Suprapubic skin (tissue), 4 donors: Measurements from ENCODE around the gene ARHGAP18. TPM values are rescaled to one million over a fixed set of nuclear protein-coding genes. Genes with fewer than 3 reads are reported as not detected.

ENCODE experiments used
- DNase-seq, 2 donors: peaks; one replicate each; pipeline ENCODE4 v3.0.0-alpha.2; 2019; ENCODE audit warnings: low spot score in 2 of 2
- H3K27ac ChIP-seq: fragments of 200-600 bp; sonication (generic); one replicate; pipeline ENCODE4 v1.5.1; 2019
- H3K27me3 ChIP-seq: fragments of 200-600 bp; sonication (generic); one replicate; pipeline ENCODE4 v1.5.1; 2019
- H3K36me3 ChIP-seq: fragments of 200-600 bp; sonication (generic); one replicate; pipeline ENCODE4 v1.5.1; 2019
- H3K4me1 ChIP-seq: fragments of 200-600 bp; sonication (generic); one replicate; pipeline ENCODE4 v1.5.1; 2019
- H3K4me3 ChIP-seq: fragments of 200-600 bp; sonication (generic); one replicate; pipeline ENCODE4 v1.5.1; 2019; ENCODE audit warnings: mild to moderate bottlenecking
- H3K9me3 ChIP-seq: fragments of 200-600 bp; sonication (generic); one replicate; pipeline ENCODE4 v1.5.1; 2019
- CTCF ChIP-seq, 2 donors: fragments of 200-600 bp in 1 of 2; fragments of 450-650 bp in 1 of 2; sonication (generic) in 1 of 2; IDR thresholded peaks; one replicate each; pipeline ENCODE4 v1.5.1; 2016 to 2019; ENCODE audit warnings: antibody characterized with exemption in 2 of 2, mild to moderate bottlenecking in 1 of 2, moderate library complexity in 1 of 2
- EP300 ChIP-seq: sonication (generic); formaldehyde crosslinking; IDR thresholded peaks from one replicate; pipeline ENCODE4 v1.6.1; 2017; ENCODE audit warnings: antibody characterized with exemption
- POLR2A ChIP-seq, 2 donors: fragments of 450-650 bp; IDR thresholded peaks; one replicate each; pipeline ENCODE4 v1.6.1; 2017; ENCODE audit warnings: antibody characterized with exemption in 2 of 2, mild to moderate bottlenecking in 2 of 2, moderate library complexity in 2 of 2
- POLR2AphosphoS5 ChIP-seq, 3 donors: sonication (generic); formaldehyde crosslinking; IDR thresholded peaks; one replicate each; pipeline ENCODE4 v1.6.1; 2017; ENCODE audit warnings: antibody characterized with exemption in 3 of 3
- WGBS: methylation state at CpG from one replicate; pipeline ENCODE4 v1.1.5; 2018; 5-methylcytosine and 5-hydroxymethylcytosine counted together
- total RNA-seq, 4 donors: library from RNA; depleted of rRNA; stranded (reverse); fragments of >200 nt; gene quantifications; one replicate each; pipeline ENCODE4 v1.1.0, GENCODE V29; 2016

ARHGAP18 gene
- total RNA-seq, 4 donors from 2014 or later = 7.1 to 14.2 (median 11.0) TPM

GRCh38 chr6:129679275-129679674 lies 30.7 kb downstream of the ARHGAP18 start:
- no peak overlapping the region for H3K4me3 ChIP-seq
- no peaks in the 10 kb centered on the region for H3K36me3 ChIP-seq
- no peak for TF ChIP-seq POLR2A (IDR thresholded peaks at IDR 0.05)
- TF ChIP-seq EP300 = no peak
- no peak for TF ChIP-seq POLR2AphosphoS5 (IDR thresholded peaks at IDR 0.05)
- TF ChIP-seq CTCF (IDR thresholded peaks at IDR 0.05) = no peak
- no peaks in the 10 kb centered on the region for H3K9me3 ChIP-seq
- no peaks in the 10 kb centered on the region for H3K27me3 ChIP-seq
- H3K4me1 ChIP-seq = peaks cover 65% of the 10 kb centered on the region
- H3K27ac ChIP-seq = peak overlapping the region; percentile 73
- DNase-seq = no peak
- WGBS = 39% methylated on average over 3 of the region's 3 CpGs

GRCh38 chr6:129678463-129678862 lies 31.5 kb downstream of the ARHGAP18 start:
- peak overlapping the region; percentile 73 for H3K27ac ChIP-seq
- no peaks in the 10 kb centered on the region for H3K9me3 ChIP-seq
- no peak for DNase-seq
- H3K4me3 ChIP-seq = no peak overlapping the region
- no peaks in the 10 kb centered on the region for H3K27me3 ChIP-seq
- TF ChIP-seq CTCF (IDR thresholded peaks at IDR 0.05) (no peak), EP300 (no peak), POLR2A (IDR thresholded peaks at IDR 0.05) (no peak)
- peaks cover 62% of the 10 kb centered on the region for H3K4me1 ChIP-seq
- H3K36me3 ChIP-seq = no peaks in the 10 kb centered on the region
- WGBS = 38% methylated on average over 1 of the region's 1 CpG

- no peak overlapping the region for H3K4me3 ChIP-seq
- H3K9me3 ChIP-seq = no peaks in the 10 kb centered on the region
- DNase-seq = no peak
- H3K27me3 ChIP-seq = no peaks in the 10 kb centered on the region
- H3K4me1 ChIP-seq = peaks cover 64% of the 10 kb centered on the region
- WGBS = 90% methylated on average over 2 of the region's 2 CpGs
- TF ChIP-seq POLR2A (IDR thresholded peaks at IDR 0.05) = no peak
- TF ChIP-seq CTCF (IDR thresholded peaks at IDR 0.05) = no peak
- no peak for TF ChIP-seq POLR2AphosphoS5 (IDR thresholded peaks at IDR 0.05)
- no peak for TF ChIP-seq EP300
- no peaks in the 10 kb centered on the region for H3K36me3 ChIP-seq
- no peak overlapping the region for H3K27ac ChIP-seq
Measured at GRCh38 chr6:129677620-129678325, 32.2 kb downstream of the ARHGAP18 start.

- TF ChIP-seq POLR2A (IDR thresholded peaks at IDR 0.05) (no peak), POLR2AphosphoS5 (IDR thresholded peaks at IDR 0.05) (no peak), EP300 (no peak), CTCF (IDR thresholded peaks at IDR 0.05) (no peak)
- H3K27me3 ChIP-seq = no peaks in the 10 kb centered on the region
- WGBS = 90% methylated on average over 5 of the region's 5 CpGs
- DNase-seq = no peak
- no peaks in the 10 kb centered on the region for H3K9me3 ChIP-seq
- peaks cover 63% of the 10 kb centered on the region for H3K4me1 ChIP-seq
- H3K27ac ChIP-seq = no peak overlapping the region
- H3K36me3 ChIP-seq = no peaks in the 10 kb centered on the region
- no peak overlapping the region for H3K4me3 ChIP-seq
Measured at GRCh38 chr6:129675669-129676472, 34.1 kb downstream of the ARHGAP18 start.

GRCh38 chr6:129673748-129674147 lies 36.2 kb downstream of the ARHGAP18 start:
- H3K27me3 ChIP-seq = no peaks in the 10 kb centered on the region
- DNase-seq = no peak
- no peak overlapping the region for H3K4me3 ChIP-seq
- TF ChIP-seq EP300 (no peak), CTCF (IDR thresholded peaks at IDR 0.05) (no peak), POLR2A (IDR thresholded peaks at IDR 0.05) (no peak), POLR2AphosphoS5 (IDR thresholded peaks at IDR 0.05) (no peak)
- peaks cover 41% of the 10 kb centered on the region for H3K4me1 ChIP-seq
- H3K36me3 ChIP-seq = no peaks in the 10 kb centered on the region
- H3K27ac ChIP-seq = peak overlapping the region; percentile 78
- H3K9me3 ChIP-seq = no peaks in the 10 kb centered on the region
